GM12801 (cell line): ENCODE results near the gene CD82.

ENCODE experiments used
- TF ChIP-seq, protein P1 (sequence below): IDR thresholded peaks from one replicate; pipeline ENCODE4 v1.5.1; 2011; ENCODE audit warnings: control low read depth; ENCODE audit not compliant: insufficient read length; ENCODE audit errors: extremely low read depth

Gene CD82

GRCh38 chr11:44595964-44596381 is 30.5 kb downstream of the CD82 start:
- TF ChIP-seq, protein P1, sequence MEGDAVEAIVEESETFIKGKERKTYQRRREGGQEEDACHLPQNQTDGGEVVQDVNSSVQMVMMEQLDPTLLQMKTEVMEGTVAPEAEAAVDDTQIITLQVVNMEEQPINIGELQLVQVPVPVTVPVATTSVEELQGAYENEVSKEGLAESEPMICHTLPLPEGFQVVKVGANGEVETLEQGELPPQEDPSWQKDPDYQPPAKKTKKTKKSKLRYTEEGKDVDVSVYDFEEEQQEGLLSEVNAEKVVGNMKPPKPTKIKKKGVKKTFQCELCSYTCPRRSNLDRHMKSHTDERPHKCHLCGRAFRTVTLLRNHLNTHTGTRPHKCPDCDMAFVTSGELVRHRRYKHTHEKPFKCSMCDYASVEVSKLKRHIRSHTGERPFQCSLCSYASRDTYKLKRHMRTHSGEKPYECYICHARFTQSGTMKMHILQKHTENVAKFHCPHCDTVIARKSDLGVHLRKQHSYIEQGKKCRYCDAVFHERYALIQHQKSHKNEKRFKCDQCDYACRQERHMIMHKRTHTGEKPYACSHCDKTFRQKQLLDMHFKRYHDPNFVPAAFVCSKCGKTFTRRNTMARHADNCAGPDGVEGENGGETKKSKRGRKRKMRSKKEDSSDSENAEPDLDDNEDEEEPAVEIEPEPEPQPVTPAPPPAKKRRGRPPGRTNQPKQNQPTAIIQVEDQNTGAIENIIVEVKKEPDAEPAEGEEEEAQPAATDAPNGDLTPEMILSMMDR, result no peak

- TF ChIP-seq, protein P1, result no peak
Measured at GRCh38 chr11:44596525-44597276, 31.2 kb downstream of the CD82 start.

DNA sequence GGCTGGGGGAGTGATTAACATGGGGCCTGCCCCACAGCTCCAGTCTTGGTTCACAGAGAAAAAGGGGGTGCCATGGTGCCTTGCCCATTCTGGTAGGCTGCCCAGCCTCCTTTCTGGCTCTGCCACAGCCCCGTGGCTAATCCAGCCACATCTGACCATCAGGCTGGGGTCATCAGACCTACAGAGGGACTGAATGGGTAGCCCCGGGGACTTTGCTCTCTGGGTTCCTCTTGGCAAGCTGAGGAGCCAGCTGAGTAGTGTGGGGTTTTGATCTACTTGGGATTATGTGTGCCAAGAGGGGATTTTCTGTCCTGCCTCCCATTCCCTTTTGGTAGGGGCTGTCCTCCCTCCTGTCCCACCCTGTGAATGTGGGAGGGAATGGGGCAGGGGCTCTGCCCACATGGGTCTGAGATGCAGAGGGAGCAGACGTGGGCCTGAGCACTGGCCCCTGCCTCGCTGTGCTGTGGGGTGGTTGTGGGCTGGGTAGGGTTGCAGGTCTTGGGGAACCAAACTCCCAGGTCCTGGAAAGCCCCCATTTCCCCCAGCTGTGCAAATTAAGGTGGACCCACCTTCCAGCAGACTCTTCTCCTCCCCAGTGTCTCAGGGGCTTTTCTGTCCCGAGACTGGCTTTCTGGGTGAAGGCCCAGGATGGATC is 32.0 kb downstream of the CD82 start:
- TF ChIP-seq, protein P1, result no peak

GRCh38 chr11:44598831-44599230 is 33.4 kb downstream of the CD82 start:
- TF ChIP-seq, protein P1, result no peak

DNA sequence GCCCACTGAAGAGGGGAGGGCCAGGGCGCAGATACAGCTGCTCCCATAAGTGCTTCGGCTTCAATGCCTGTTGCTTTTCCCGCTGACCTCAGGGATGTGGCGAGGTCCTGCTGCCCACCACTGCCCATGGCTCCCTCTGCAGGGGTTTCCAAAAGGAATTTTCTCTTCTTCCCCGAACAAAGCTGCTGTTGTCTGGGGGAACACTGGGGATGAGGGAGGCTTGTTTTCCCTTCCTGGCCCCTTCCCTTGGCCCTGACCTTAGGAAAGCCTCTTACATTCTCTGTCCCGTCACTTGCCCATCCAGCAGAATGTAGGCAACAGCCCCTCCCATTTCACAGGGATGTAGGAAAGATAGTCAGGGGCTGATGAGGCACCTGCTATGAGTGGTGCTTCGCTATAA is 34.8 kb downstream of the CD82 start:
- TF ChIP-seq, protein P1, result no peak

DNA sequence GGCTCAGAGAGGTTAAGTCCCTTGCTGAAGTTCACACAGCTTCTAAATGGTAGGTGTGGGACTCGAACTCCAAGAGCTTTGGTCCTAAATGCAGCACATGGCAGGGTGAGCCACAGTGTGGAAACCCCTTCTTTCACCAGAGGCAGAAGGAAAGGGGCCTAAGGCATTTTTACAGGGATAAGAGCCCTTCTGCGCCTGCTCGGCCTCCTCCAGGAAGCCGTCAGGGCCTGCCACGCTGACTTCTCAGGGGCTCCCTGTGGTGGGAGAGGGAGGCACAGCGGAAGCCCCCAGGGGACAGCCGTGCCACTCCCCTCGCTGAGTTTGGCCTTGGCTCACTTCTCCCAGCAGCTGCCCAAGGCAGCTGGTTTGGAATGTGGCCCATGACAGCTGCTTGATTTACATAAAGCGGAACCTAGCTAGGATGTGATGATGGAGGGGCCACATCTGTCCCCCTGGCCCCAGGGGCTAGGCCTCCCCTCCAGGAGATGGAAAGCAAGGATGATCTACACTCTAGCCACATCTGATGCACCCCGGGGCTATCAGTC is 35.4 kb downstream of the CD82 start:
- TF ChIP-seq, protein P1, result no peak

- TF ChIP-seq, protein P1, result no peak
Measured at GRCh38 chr11:44601471-44602370, 36.3 kb downstream of the CD82 start.
